CD14-positive monocyte (primary cell): ENCODE measurements around the gene TMIGD1. TPM values are rescaled to one million over a fixed set of nuclear protein-coding genes. Genes with fewer than 3 reads are reported as not detected.

Source experiments
- DNase-seq, 3 donors: peaks; one replicate each; pipeline ENCODE4 v3.0.0-alpha.2; 2011 to 2022
- H2AFZ ChIP-seq: 2 replicates; pipeline ENCODE4 v1.6.0; 2012; ENCODE audit warnings: mild to moderate bottlenecking, low read depth, low read length, inconsistent platforms; ENCODE audit not compliant: insufficient read depth, poor library complexity, severe bottlenecking
- H3K27ac ChIP-seq, 2 donors: 1 replicate in 1 of 2; 2 replicates in 1 of 2; pipeline ENCODE4 v1.5.1; 2012 to 2013; ENCODE audit warnings: low read length in 2 of 2, control low read depth in 1 of 2, inconsistent platforms in 1 of 2, low read depth in 1 of 2, mild to moderate bottlenecking in 1 of 2
- H3K27me3 ChIP-seq, 2 donors: one replicate each; pipeline versions ENCODE4 v1.6.0 to v1.6.1; 2011 to 2013; ENCODE audit warnings: low read length in 2 of 2; ENCODE audit not compliant: control insufficient read depth in 2 of 2, insufficient read depth in 2 of 2
- H3K36me3 ChIP-seq, 2 donors: replicated peaks in 1 of 2; 1 replicate in 1 of 2; 2 replicates in 1 of 2; pipeline versions ENCODE4 v1.5.1 to v1.6.1; 2012 to 2013; ENCODE audit warnings: low read length in 2 of 2, control low read depth in 1 of 2, inconsistent platforms in 1 of 2, mild to moderate bottlenecking in 1 of 2; ENCODE audit not compliant: insufficient read depth in 2 of 2, control insufficient read depth in 1 of 2
- H3K4me1 ChIP-seq, 2 donors: 1 replicate in 1 of 2; 2 replicates in 1 of 2; pipeline versions ENCODE4 v1.5.1 to v1.6.1; 2012 to 2013; ENCODE audit warnings: low read length in 2 of 2, control low read depth in 1 of 2, inconsistent platforms in 1 of 2, mild to moderate bottlenecking in 1 of 2, moderate library complexity in 1 of 2; ENCODE audit not compliant: insufficient read depth in 2 of 2, control insufficient read depth in 1 of 2
- H3K4me2 ChIP-seq: replicated peaks from 2 replicates; pipeline ENCODE3; 2012; ENCODE audit warnings: low read length, moderate library complexity, mild to moderate bottlenecking; ENCODE audit not compliant: poor library complexity, severe bottlenecking; ENCODE audit errors: extremely low read depth
- H3K4me3 ChIP-seq, 3 experiments: fragments of 200-600 bp in 1 of 3; sonication (generic) in 1 of 3; replicated peaks in 1 of 3; 1 replicate in 2 of 3; 2 replicates in 1 of 3; pipeline ENCODE4 v1.5.1; 2011 to 2013; ENCODE audit warnings: low read length in 3 of 3, mild to moderate bottlenecking in 3 of 3, control low read depth in 2 of 3, low read depth in 2 of 3, inconsistent platforms in 1 of 3, moderate library complexity in 1 of 3
- H3K79me2 ChIP-seq: 2 replicates; pipeline ENCODE4 v1.6.0; 2012; ENCODE audit warnings: mild to moderate bottlenecking, control low read depth, inconsistent platforms, low read length, moderate library complexity; ENCODE audit not compliant: insufficient read depth
- H3K9ac ChIP-seq: 2 replicates; pipeline ENCODE4 v1.6.0; 2017; ENCODE audit warnings: low read length, mild to moderate bottlenecking; ENCODE audit not compliant: insufficient read depth, poor library complexity, severe bottlenecking
- H3K9me3 ChIP-seq, 2 donors: replicated peaks in 1 of 2; 1 replicate in 1 of 2; 2 replicates in 1 of 2; pipeline versions ENCODE4 v1.5.1 to v1.6.1; 2012 to 2013; ENCODE audit warnings: low read length in 2 of 2, control low read depth in 1 of 2; ENCODE audit not compliant: control insufficient read depth in 1 of 2, insufficient read depth in 1 of 2
- H4K20me1 ChIP-seq: 2 replicates; pipeline ENCODE4 v1.6.0; 2012; ENCODE audit warnings: mild to moderate bottlenecking, low read length, control low read depth, moderate library complexity; ENCODE audit not compliant: insufficient read depth
- H3K27ac Mint-ChIP-seq, 7 donors: one replicate each; pipeline ENCODE4 v1.8.0; 2020; ENCODE audit warnings: mild to moderate bottlenecking in 7 of 7, mixed read lengths in 7 of 7, moderate library complexity in 6 of 7, inconsistent platforms in 2 of 7
- H3K27me3 Mint-ChIP-seq, 3 donors: one replicate each; pipeline ENCODE4 v1.8.0; 2021 to 2022; ENCODE audit warnings: low read depth in 3 of 3, mild to moderate bottlenecking in 3 of 3, mixed read lengths in 3 of 3, moderate library complexity in 3 of 3, inconsistent platforms in 1 of 3
- H3K36me3 Mint-ChIP-seq, 2 donors: one replicate each; pipeline ENCODE4 v1.8.0; 2020; ENCODE audit warnings: mixed read lengths in 2 of 2, inconsistent platforms in 1 of 2, mild to moderate bottlenecking in 1 of 2
- H3K4me1 Mint-ChIP-seq: one replicate; pipeline ENCODE4 v1.8.0; 2020; ENCODE audit warnings: mild to moderate bottlenecking, mixed read lengths
- H3K4me3 Mint-ChIP-seq, 2 donors: one replicate each; pipeline ENCODE4 v1.8.0; 2020; ENCODE audit warnings: mild to moderate bottlenecking in 2 of 2, mixed read lengths in 2 of 2, moderate library complexity in 1 of 2
- H3K9me3 Mint-ChIP-seq, 7 donors: one replicate each; pipeline ENCODE4 v1.8.0; 2020 to 2022; ENCODE audit warnings: mixed read lengths in 7 of 7, mild to moderate bottlenecking in 6 of 7, moderate library complexity in 6 of 7, inconsistent platforms in 2 of 7
- WGBS: methylation state at CpG from one replicate; pipeline ENCODE4 v1.1.5; 2013; ENCODE audit warnings: missing lambda C conversion rate; ENCODE audit not compliant: insufficient coverage; 5-methylcytosine and 5-hydroxymethylcytosine counted together
- intact Hi-C, 2 donors: fragments of 100-400 bp; cut with micrococcal nuclease; formaldehyde crosslinking; loops; one replicate each; pipeline versions ENCODE4 v1.15.0 to v1.15.1; 2023
- polyA plus RNA-seq, 3 donors: library from polyadenylated mRNA; depleted of rRNA in 1 of 3; unstranded in 2 of 3; stranded (reverse) in 1 of 3; fragments of 300-500 nt in 2 of 3; fragments of >200 nt in 1 of 3; fragmentation: Illumina TruSeq in 2 of 3; gene quantifications; 1 replicate in 2 of 3; 2 replicates in 1 of 3; pipeline ENCODE4 v1.2.3, GENCODE V29; 2012 to 2021
- TF ChIP-seq, protein P1 (sequence below): fragments of 200-600 bp; IDR thresholded peaks from one replicate; pipeline ENCODE4 v1.8.0; 2022; ENCODE audit warnings: antibody characterized with exemption, mild to moderate bottlenecking

The TMIGD1 gene
- polyA plus RNA-seq, 3 donors = not detected

DNA sequence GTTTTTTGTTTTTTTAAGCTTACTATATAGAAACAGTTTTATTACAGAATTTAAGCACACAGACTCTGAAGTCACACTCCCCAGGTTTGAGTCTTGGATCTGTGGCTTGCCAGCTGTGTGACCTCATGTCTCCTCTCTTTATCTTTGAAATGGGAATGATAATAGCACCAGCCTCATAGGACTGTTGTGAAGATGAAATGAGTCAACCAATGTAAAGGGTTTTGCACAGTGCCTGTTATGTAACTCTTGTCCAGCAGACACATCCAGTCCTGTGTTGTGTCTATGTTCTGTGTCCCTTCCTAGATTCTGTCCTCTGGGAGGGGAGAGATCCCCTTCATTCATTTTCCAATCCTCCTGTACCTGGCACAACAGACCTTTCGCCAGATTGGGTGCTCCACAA lies 41.8 kb upstream of the TMIGD1 start:
- H3K4me2 ChIP-seq = no peak overlapping the region
- WGBS = no CpG with 5 or more reads among the region's 1 CpG
- Mint-ChIP-seq H3K36me3 (peaks cover 0 to 2% of the 10 kb centered on the region in 2 donors), H3K27me3 (peaks cover 3 to 11% (median 4%) of the 10 kb centered on the region in 3 donors), H3K9me3 (peaks cover 0 to 3% (median 0%) of the 10 kb centered on the region in 7 donors), H3K4me1 (peaks cover 28% of the 10 kb centered on the region), H3K27ac (no peak overlapping the region), H3K4me3 (no peak overlapping the region)
- H3K79me2 ChIP-seq = peaks cover 19% of the 10 kb centered on the region
- H3K27ac ChIP-seq = no peak overlapping the region
- H4K20me1 ChIP-seq = peaks cover 12% of the 10 kb centered on the region
- TF ChIP-seq, protein P1, sequence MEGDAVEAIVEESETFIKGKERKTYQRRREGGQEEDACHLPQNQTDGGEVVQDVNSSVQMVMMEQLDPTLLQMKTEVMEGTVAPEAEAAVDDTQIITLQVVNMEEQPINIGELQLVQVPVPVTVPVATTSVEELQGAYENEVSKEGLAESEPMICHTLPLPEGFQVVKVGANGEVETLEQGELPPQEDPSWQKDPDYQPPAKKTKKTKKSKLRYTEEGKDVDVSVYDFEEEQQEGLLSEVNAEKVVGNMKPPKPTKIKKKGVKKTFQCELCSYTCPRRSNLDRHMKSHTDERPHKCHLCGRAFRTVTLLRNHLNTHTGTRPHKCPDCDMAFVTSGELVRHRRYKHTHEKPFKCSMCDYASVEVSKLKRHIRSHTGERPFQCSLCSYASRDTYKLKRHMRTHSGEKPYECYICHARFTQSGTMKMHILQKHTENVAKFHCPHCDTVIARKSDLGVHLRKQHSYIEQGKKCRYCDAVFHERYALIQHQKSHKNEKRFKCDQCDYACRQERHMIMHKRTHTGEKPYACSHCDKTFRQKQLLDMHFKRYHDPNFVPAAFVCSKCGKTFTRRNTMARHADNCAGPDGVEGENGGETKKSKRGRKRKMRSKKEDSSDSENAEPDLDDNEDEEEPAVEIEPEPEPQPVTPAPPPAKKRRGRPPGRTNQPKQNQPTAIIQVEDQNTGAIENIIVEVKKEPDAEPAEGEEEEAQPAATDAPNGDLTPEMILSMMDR = no peak
- no peak overlapping the region for H3K4me3 ChIP-seq
- DNase-seq = no peak
- H3K27me3 ChIP-seq = no peaks in the 10 kb centered on the region
- no peaks in the 10 kb centered on the region for H3K9me3 ChIP-seq
- no peaks in the 10 kb centered on the region for H3K36me3 ChIP-seq
- H2AFZ ChIP-seq = no peak overlapping the region
- intact Hi-C loops = loop anchor here (5.0 kb wide), 2 partner anchors 33 to 38 kb away; no protein-coding TSS in a partner anchor
- no peak overlapping the region for H3K9ac ChIP-seq
- H3K4me1 ChIP-seq = peaks cover 19 to 20% of the 10 kb centered on the region in 2 donors

DNA sequence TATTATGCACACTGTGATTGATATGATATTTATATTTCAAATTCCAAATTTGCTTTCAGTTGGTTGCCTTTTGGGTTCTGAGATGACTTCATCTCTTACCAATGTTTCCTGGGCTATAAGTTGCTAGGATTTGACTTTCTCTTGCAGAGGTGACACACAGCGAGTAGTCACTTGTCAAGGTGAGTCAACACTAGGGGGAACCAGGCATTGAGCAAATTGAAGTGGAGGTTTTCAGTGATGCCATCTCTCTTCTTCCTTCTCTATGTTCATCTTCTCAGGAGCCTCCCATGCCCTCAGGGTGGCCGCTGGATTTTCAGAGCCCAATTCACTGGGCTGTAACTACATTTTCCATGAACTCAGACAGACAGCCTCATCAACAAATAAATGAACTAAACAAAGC lies 38.9 kb upstream of the TMIGD1 start:
- Histone ChIP-seq H3K4me3 (no peak overlapping the region), H3K4me2 (no peak overlapping the region), H4K20me1 (no peaks in the 10 kb centered on the region), H3K27ac (no peak overlapping the region), H3K4me1 (peaks cover 13 to 15% of the 10 kb centered on the region in 2 donors), H3K36me3 (no peaks in the 10 kb centered on the region), H3K79me2 (no peaks in the 10 kb centered on the region), H3K27me3 (no peaks in the 10 kb centered on the region), H3K9ac (no peak overlapping the region), H3K9me3 (no peaks in the 10 kb centered on the region), H2AFZ (no peak overlapping the region)
- intact Hi-C loops = no loop called here
- H3K36me3 Mint-ChIP-seq = no peaks in the 10 kb centered on the region
- H3K27me3 Mint-ChIP-seq = peaks cover 2 to 9% (median 4%) of the 10 kb centered on the region in 3 donors
- no CpG with 5 or more reads among the region's 2 CpGs for WGBS
- H3K4me1 Mint-ChIP-seq = peaks cover 28% of the 10 kb centered on the region
- DNase-seq = peak in 2 of 3 donors; percentile 30 to 69
- TF ChIP-seq, protein P1 = no peak
- peaks cover 0 to 3% (median 0%) of the 10 kb centered on the region in 7 donors for H3K9me3 Mint-ChIP-seq
- no peak overlapping the region for H3K27ac Mint-ChIP-seq
- no peak overlapping the region for H3K4me3 Mint-ChIP-seq
